Cerebellar nuclear complex (tissue), 1 donor: ENCODE data around the gene ARHGAP33.
"Not testable (repeated sequence)": the region's sequence is repeated elsewhere in the genome, so short reads cannot be mapped to it uniquely, and the experiment has no call there.

Experiments
- DNase-seq, 2 experiments: peaks; one replicate each; lab custom pipeline; 2025; lab: John Stamatoyannopoulos, UW

Gene ARHGAP33

GRCh38 chr19:35792312-35792711, 16.9 kb downstream of the ARHGAP33 start:
- DNase-seq: no peak

- DNase-seq: no peak
Observed at GRCh38 chr19:35792888-35793287, 17.5 kb downstream of the ARHGAP33 start.

- no peak for DNase-seq
Observed at GRCh38 chr19:35793381-35794165, 18.2 kb downstream of the ARHGAP33 start.

- not testable (repeated sequence) for DNase-seq
Observed at GRCh38 chr19:35795564-35795963, 20.2 kb downstream of the ARHGAP33 start.

GRCh38 chr19:35796645-35797542, 21.5 kb downstream of the ARHGAP33 start:
- no peak for DNase-seq

DNA sequence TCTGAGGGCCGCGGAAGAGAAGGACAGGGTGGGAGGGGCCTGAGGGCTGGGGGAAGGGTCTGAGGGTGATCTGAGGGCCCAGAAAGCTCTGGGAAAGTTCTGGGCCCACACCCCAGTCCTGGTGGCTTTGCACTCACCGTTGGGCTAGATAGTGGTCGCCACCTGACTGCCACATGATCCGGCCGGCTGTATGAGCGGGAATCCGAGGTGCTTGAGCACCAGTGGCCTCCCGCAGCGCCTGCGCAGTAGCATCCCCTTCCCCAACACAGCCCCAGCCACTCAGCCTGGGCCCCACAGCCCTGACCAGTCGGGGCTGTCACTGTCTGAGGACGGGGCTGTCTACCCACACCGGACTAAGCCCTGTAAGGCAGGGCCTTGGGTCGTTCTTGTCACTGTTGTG, 22.3 kb downstream of the ARHGAP33 start:
- no peak for DNase-seq

- DNase-seq: no peak
Observed at GRCh38 chr19:35801828-35802227, 26.5 kb downstream of the ARHGAP33 start.

- no peak for DNase-seq
Observed at GRCh38 chr19:35805526-35806102, 30.2 kb downstream of the ARHGAP33 start.

DNA sequence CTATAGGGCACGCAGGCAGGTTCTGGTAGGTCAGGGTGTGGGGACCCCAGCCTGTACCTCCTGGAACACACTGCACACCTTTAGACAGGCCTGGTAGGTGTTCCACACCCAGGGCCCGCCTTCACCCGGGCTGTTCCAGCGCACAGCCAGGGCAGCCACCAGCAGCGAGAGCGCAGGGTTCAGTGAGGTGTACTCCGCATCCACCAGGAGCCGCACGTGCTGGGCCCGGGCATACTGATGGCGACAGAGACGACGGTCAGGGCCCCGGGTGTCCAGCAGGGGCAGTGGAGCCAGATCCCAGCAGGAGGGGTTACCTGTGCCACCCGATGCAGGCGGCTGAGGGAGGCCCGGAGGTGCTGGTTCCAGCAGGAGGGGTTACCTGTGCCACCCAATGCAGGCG, 31.2 kb downstream of the ARHGAP33 start:
- DNase-seq: no peak

DNA sequence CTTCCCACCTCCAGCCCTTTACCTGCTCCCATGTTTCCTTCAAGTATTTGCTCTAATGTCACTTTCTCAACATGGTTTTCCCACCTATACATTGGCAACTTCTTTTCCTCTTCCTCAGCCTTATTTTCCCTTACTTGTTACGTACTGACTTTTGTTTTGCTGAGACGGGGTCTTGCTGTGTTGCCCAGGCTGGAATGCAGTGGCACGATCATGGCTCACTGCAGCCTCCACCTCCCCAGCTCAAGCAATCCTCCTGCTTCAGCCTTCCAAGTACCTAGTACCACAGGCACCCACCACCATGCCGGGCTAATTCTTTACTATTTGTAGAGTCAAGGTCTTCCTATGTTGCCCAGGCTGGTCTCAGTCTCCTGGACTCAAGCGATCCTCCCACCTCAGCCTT, 32.3 kb downstream of the ARHGAP33 start:
- DNase-seq: no peak

- no peak for DNase-seq
Observed at GRCh38 chr19:35811317-35812219, 36.2 kb downstream of the ARHGAP33 start.

DNA sequence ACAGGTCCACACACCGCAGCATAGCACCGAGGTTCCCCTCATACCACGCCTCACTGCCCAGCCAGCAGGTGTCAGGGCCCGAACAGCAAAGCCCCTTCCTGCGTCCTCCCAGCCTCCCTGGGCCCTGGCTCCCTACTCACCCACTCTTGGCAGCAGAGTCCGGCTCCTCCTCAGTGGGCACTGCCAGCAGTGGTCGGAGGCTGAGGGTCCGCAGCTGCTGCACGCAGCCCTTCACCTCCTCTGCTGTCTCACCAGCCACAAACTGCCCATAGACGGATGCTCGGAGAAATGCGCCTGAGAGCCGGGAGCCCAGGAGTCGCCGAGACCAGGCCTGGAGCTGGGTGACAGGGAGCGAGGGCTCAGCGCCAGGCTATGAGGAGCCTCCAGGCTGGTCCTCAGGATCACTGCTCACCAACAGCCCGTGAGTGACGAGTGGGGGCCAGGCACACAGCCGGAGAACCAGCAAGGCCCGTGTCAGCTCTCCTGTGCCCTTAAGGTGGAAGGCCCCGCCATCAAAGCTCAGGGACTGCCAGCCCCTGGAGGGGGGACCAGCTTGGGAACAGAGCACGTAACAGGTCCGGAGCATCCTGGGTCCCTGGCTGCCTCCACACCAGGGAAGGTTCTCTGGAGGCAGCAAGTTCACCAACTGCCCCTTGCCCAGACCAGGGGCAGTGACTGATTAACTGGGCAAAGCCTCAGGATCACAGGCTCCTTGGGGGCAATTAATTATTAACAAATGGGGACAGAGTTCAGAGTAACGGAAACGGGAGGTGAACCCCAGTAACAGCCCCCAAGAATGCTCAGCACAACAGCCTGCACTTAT, 37.1 kb downstream of the ARHGAP33 start, which contains the start of gene PRODH2:
Gene PRODH2, minus strand, starts transcription at position 626 of the 823 bp plus-strand sequence. Its CDS starts 40 bp downstream, at position 586.
- DNase-seq: no peak

- DNase-seq: no peak
Observed at GRCh38 chr19:35813043-35813890, 37.9 kb downstream of the ARHGAP33 start.

GRCh38 chr19:35816262-35816661, 40.9 kb downstream of the ARHGAP33 start:
- no peak for DNase-seq

DNA sequence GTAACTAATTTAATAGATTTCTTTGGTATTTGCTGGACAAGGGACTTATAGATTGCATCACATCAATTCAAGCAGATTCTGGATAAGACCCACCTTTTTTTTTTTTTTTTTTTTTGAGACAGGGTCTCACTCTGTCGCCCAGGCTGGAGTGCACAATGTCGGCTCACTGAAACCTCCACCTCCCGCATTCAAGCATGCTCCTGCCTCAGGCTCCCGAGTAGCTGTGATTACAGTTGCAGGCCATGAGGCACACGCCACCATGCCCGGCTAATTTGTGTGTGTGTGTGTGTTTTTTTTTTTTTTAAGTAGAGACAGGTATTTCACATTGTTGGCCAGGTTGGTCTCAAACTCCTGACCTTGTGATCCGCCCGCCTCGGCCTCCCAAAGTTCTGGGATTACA, 41.5 kb downstream of the ARHGAP33 start:
- DNase-seq: no peak

GRCh38 chr19:35818445-35818844, 43.1 kb downstream of the ARHGAP33 start:
- no peak for DNase-seq

DNA sequence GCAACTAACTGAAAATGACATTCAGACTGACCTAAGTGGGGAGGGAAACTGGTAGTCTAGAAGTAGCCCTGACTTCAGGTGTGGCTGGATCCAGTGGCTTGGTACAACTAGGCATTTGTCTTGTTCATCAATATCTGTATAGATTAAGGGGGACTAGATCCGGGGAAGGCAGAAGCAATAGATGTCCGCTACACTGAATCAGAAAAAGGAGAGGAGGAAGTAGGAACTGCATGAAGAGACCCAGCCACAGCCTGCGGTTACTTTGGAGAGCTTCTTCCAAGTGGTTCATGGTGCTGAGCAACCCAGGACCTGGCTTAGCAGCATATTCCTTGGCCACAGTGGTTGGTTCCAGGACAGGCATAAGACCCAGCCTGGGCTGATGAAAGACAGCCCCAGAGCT, 47.2 kb downstream of the ARHGAP33 start:
- DNase-seq: no peak

GRCh38 chr19:35824150-35824549, 48.8 kb downstream of the ARHGAP33 start:
- DNase-seq: no peak

DNA sequence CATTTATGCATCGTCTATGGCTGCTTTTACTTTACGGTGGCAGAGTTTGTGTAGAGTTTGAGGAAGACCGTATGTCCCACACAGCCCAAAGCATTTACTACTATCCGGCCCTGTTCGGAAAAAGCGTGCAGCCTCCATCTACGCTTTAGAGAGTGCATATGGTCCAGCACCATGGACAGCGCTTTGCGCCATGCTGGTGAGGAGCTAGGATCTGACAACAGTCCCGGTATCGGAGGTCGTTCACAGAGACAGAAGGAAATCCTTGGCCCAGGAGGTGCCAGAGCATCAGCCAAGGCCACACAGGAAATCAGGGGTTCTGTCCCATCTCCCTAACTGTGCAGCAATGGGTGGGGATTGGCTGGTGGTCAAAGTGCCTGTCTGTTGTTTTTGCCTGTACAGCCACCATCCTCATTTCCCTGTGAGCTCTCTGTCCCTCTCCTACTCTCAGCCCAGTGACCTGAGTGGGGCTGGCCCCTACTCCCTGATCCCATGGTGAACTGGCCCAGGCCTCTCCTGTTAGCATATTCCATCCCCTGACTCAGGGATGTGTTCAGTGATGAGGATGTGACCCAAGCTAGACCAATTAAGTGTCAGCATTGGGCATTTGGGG, 53.4 kb downstream of the ARHGAP33 start:
- no peak for DNase-seq
